Body of pancreas (tissue), 4 donors: Measurements from ENCODE around the gene ABCG2.
"Not testable (repeated sequence)": the region's sequence is repeated elsewhere in the genome, so short reads cannot be mapped to it uniquely, and the experiment has no call there.

Experiments
- CTCF ChIP-seq, 7 experiments: fragments of 450-650 bp in 4 of 7; fragments of 200-600 bp in 3 of 7; sonication (generic) in 3 of 7; IDR thresholded peaks; one replicate each; pipeline ENCODE4 v1.5.1; 2016 to 2019; ENCODE audit warnings: antibody characterized with exemption in 7 of 7
- POLR2A ChIP-seq, 3 donors: fragments of 450-650 bp; IDR thresholded peaks; one replicate each; pipeline ENCODE4 v1.6.1; 2016; ENCODE audit warnings: antibody characterized with exemption in 3 of 3, mild to moderate bottlenecking in 2 of 3

DNA sequence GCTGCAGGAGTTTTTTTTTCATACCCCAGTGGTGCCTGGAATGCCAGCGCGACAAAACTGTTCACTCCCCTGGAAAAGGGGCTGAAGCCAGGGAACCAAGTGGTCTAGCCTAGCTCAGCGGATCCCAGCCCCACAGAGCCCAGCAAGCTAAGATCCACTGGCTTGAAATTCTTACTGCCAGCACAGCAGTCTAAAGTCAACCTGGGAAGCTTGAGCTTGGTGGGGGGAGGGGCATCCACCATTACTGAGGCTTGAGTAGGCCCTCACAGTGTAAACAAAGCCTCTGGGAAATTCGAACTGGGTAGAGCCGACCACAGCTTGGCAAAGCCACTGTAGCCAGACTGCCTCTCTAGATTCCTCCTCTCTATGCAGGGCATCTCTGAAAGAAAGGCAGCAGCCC, 36.2 kb downstream of the ABCG2 start:
- not testable (repeated sequence) for TF ChIP-seq CTCF, POLR2A (IDR thresholded peaks at IDR 0.05)
